Endometrium (tissue), 2 donors: ENCODE measurements around the gene NEK6.

Experiments
- FAIRE-seq: peaks from 2 replicates; lab custom pipeline; 2012; peaks lifted over from hg19 to GRCh38; lab: Jason Lieb, UNC
- donor health status: control.
- donor health status: control.

The NEK6 gene

DNA sequence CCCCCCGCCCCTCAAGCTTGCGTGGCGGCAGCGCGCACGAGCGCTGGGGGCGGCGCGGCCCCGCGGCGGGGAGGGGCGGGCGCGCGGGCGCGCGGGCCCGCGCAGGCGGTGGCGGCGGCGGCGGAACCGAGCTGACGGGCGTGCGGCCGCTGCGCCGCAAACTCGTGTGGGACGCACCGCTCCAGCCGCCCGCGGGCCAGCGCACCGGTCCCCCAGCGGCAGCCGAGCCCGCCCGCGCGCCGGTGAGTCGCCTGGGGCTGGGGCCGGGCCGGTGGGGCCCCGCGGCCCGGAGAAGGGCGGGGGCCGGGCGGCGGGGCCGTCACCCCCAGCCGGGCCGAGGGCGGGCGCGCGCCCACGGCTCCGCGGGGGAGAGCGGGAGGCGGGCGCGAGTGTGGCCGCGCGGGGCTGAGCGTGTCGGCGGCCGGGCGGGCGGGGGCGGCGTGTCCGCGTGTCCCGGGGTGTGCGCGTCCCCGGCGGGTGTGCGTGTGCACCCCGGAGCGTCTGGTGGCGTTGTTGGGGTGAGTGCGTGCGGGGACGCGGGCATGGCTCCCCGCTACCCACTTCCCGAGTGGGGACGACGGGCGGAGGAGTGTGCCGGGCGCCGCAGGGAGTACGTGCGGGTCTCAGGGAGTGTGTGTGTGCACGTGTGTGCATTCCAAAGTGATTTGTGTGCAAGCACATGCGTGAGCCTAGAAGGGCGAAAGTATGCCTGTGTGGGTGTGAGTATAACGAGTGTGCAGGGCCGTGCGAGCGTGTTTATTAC, at the start of gene NEK6:
Gene NEK6 (plus strand): TSS at position 106 of the 763 bp plus-strand sequence. CDS start 44,016 bp downstream, outside the sequence.
- no peak for FAIRE-seq

DNA sequence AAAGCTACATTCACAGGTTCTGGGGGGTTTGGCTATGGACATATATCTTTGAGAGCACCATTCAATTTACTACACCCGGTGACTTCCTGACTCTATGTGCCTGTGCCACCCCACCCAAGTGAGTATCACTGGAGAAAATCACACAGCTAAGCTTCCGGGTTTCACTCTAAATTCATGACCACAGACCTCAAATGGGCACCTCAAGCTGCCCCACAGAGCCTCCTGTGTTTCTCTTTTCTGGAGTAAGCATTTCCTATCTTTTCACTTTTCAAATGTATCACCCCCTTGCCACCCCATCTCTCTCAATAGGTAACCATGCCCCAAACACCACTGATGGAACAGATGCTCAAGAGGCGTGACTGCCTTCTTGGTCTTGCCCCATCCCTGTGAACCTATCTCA, 49.2 kb upstream of the NEK6 start:
- no peak for FAIRE-seq

DNA sequence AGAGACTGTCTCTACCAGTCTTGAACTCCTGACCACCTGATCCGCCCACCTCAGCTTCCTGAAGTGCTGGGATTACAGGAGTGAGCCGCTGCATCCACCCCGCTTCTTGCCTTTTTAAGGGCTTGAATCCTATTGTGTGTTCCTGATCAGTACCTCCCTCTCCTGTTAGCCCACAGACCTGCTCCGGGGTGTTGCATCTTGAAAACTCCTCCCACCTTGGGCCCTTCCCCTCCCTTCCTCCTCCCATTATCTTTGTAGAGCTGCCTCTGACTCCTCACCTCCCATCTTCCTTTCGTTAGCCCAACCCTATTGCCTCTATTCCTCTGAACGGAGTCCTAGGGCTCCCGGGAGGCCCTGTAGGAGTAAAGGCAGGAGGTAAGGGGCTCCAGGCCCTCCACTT, 48.5 kb upstream of the NEK6 start:
- no peak for FAIRE-seq

DNA sequence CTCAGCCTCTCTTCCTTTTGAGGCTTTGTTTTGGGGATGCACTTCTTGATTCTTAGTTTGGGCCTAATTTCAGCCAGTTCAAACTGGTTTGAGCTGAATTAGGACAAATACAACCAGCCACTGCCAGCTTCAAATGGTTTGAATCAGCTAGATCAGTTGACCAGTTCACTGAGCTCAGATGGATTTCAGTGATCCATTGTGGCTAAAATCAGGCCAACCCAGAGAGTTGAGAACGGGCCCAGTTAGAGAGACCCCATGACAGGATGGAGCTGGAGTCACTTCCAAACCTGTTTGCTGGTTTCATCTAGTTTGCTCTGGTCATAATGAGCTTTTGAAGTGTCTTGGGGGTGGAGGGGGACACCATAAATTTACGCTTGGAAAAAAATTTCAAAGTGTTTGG, 48.0 kb upstream of the NEK6 start:
- FAIRE-seq: no peak

DNA sequence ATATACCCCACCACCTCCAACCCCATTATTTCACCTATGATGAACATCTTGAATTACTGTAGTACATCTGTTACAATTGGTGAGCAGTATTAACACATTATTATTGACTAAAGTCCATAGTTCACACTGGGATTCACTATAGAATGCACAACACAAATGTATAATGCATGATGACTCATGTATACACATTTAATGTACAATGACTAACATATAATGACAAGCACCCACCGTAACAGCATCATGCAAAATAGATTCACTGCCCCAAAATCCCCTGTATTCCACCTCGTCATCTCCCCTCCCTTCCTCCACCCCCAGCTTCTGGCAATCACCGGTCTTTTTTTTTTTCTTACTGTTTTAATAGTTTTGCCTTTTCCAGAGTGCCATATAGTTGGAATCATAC, 47.1 kb upstream of the NEK6 start:
- FAIRE-seq: no peak

DNA sequence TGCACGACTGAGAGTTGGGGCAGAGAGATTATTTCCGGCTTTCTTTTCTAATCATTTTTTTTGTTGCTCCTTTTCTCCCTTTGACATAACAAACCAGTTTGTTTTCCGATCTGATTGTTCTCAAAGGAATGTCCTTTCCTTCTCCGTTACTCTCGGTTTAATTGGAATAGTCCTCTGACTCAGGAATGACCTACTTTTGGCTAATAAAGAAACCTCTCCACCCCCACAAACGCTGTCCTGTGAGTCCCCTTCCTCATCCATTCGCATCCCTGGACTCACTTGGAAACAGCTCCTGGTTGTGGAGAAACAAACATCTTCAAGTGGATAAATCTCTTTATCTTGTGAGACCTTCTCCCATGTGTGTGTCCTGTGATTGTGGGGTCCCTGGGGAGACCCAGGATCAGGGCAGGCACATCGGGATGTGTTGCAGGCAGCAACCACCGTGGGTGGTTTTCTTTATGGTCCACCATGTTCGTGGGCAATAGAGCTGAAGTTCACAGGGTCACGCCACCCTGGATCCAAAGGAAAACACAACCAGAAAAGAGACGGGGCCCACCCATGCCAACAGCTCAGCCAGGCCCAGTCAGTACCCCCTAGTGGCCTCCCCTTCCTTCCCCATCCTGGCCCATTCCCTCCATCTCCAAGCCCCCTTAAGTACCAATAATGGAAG, 45.2 kb upstream of the NEK6 start:
- FAIRE-seq: no peak

DNA sequence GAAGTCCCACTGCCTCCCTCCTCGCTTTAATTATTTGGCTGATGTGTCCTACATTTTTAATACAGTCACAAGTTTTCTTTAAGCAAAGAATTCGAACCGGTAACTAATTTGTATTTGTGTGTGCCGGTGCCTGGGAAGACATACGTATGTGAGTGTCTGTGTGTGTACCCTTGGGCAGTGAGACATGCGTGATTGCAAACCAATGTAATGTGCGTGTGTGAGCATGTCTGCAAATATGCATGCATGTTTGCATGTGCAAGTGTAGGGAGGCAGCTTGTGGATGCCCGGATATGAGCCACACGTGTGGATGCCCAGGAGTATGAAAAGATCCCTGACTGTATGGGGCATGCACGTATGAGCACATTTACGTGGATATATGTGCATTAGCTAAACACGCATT, 44.4 kb upstream of the NEK6 start:
- no peak for FAIRE-seq

DNA sequence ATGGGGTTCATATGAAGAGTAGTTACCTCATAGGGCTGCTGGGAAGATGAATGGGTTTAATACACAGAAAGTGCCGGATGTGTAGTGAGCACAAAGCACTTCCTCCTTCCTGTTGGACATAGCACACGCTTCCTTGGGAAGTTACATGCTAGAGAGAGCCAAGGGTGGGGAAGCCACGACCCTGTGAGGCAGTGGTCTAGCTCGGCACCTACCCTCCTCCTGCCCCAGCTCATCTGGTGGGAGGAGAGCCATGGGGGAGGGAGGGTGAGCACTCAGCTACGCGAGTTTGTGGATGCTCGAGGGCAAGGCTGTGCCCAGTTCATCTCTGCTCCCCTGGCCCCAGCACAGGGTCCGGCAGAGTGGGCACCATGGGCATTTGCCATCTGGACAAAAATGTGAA, 43.6 kb upstream of the NEK6 start:
- no peak for FAIRE-seq

DNA sequence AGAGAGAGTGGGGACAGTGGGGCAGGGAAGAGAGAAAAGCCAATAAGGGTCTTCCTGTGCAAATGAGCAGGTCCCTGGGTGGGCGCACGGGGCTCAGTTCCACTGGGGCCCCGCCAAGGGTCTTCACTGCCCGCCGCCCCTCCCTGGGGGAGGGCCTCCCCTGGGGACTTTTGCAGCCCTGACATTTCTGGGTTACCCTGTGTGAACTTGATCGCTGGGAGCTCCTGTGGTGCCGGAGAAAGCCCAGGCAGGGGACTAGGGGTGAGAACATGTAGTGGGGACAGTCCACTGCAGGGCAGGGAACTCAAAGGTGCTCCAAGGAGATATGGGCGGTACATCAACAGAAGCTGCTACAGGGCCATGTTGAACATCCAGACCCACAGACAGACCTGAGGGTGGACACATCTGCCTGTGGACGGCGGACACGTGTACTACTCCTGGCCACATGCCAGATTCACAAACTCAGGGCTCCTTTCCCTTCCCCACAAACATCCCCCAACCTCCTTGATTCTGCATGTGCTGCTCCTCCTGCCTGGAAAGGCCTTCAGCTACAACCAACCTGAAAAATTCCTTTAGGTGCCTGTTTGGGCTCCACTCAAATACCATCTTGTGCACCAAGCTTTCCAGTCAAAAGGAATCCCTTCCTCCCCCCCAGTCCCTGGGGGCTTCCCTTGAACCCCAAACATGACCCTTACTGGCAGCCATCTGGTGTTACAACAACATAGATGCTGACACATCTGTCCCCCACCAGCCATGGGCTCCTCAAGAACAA, 43.0 kb upstream of the NEK6 start:
- no peak for FAIRE-seq

DNA sequence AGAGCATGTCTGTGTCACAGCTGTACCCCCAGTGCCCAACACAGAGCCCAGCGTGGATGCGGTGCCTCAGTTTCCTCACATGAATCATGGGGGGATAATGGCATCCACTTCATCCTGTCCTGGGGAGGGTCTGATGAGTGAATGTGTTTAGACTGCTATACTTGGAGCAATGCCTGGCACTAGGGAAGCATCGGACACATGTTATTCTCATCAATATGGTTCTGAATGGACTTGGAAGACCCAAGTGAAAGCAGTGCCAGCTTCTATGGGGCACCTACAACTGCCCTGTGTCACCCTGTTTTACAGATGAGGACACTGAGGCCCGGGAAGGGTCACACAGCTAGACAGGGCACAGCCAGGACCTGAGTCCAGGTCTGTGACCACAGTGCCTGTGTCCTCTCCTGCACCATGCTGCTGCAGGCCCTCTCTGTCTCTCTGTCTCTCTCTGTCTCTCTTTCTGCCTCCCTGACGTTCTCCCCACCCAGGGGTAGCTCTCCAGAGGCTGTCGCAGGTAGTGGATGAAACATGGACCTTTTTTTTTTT, 42.3 kb upstream of the NEK6 start:
- no peak for FAIRE-seq

DNA sequence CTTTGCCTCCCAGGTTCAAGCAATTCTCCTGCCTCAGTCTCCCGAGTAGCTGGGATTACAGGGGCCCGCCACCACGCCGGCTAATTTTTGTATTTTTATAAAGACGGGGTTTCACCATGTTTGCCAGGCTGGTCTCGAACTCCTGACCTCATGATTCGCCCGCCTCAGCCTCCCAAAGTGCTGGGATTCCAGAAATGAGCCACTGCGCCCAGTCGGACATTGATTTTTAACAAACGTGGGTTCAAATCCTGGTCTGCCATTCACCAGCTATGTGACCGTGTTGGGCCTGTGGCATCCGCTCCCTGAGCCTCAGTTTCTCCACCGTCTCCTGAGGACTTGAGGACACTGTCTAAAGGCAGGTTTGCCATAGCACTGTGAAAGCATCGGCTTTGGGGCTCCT, 41.8 kb upstream of the NEK6 start:
- no peak for FAIRE-seq

DNA sequence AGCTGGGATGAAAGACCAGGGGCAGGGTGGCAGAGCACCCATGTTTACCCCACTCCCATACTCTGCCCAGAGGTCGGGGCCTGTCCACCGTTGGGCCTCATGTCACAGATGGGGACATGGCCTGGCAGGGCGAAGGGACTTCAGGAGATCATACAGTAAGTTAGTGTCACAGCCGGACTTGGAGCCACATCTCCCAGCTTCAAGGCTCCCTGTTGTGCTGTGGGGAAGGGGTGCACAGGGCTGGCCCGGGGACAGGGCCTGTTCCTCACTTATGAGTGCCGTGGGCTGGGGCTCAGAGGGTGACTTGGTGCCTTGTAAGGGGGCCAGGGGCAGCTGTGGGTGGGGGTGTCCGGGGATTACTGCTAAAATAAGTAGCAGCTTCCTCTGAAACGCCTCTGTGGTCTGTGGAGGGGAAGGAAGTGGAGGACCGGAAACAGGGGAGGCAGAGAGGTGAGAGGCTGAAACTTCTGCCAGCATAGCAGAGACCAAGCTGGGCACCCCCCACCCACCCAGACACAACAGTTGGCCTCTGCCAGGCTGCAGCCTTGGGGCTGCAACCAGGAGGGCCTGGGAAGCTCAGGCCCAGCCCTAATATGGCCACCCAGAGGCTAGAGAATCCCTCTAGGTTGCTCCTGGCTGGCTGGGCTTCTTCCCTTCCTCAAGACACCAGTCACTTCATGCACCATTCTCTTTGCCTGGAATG, 41.1 kb upstream of the NEK6 start:
- FAIRE-seq: no peak

DNA sequence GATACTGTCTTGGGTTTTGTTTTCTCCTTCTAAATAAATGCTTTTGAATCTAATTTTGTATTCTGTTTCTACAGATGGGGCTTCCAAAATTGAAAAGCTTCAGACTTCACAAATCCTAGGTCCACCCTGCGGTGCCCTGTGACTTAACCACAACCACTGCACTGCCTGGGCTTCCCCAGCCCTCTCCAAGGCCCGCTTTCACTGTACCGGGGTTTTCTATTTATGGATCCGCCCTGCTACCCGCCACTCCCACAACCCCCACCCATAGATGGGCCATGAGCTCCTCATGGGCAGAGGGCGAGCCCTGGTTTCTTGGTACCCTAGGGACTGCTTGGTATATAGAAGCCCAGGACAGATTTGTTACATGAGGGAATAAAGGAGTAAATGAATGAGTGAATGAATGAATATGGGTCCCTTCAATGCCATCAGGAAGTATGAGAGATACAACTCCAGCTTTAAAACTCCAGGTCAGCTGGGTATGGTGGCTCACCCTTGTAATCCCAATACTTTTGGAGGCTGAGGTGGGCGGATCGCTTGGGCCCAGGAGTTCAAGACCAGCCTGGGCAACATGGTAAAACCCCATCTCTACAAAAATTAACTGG, 39.8 kb upstream of the NEK6 start:
- no peak for FAIRE-seq

DNA sequence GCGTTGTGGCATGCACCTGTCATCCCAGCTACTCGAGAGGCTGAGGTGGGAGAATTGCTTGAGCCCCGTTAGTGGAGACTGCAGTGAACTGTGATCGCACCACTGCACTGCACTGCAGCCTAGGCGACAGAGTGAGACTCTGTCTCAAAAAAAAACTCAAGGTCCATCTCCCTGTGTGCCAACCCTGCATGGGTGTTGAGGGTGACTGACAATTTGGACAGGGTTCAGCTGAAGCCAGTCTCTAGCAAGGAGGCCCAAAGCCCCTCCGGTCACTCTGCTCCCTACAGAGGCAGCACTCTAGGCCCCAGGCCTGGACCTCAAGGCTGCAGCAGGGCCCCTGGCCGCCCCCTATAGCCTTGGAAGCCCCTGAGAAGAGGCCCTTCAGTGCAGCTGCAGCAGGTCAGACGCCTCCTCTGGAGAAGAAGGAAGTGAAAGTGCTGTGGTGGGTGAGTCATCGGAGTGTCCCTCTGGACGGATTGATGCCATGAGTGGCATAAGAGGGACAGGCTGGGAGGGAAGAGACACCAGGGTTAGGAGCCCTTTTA, 39.2 kb upstream of the NEK6 start:
- no peak for FAIRE-seq

DNA sequence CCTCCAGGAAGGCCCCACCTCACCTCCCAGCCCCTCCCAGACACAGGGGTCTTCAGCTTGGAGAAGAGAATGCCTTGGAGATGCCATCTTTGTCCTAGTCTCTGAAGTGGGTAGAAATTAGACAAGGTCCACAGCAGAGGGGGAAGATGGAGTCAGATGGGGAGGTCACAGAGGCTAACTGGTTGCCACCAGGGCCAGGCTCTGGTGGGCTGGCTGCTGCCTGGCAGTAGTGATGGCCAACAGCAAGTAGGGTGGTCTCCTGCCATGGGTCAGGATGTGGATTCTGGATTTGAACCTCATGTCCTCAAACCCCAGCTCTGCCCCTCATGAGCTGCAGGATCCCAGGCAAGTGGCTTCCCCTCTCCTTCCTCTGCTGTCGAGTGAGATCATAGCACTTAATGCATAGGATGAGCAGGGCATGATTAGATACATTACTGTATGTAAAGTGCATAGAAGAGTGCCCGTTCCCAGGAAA, 38.7 kb upstream of the NEK6 start:
- FAIRE-seq: no peak

DNA sequence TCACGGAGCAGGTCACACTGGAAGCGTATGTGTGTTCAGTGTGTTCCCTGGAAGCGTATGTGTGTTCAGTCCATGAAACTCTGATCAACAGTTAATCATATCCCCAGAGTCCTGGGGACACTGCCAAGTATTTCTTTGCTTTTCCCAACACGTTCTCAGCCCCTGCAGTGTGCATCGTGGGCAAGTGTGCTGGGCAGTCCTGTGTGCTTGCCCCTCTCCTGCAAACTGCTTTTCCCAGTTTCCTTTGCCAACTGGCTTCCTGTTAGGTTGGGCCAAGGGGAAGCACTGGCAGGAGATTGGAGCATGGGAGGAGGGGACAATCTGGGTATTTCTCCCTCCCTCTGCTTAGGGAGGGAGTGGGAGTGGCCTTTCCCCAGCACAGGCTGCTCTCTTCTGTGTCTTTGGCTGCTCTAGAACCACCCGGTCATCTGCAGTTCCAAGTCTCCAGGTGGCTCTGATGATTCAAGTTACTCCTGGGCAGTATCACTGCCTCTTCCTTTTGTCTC, 36.8 kb upstream of the NEK6 start:
- FAIRE-seq: no peak

DNA sequence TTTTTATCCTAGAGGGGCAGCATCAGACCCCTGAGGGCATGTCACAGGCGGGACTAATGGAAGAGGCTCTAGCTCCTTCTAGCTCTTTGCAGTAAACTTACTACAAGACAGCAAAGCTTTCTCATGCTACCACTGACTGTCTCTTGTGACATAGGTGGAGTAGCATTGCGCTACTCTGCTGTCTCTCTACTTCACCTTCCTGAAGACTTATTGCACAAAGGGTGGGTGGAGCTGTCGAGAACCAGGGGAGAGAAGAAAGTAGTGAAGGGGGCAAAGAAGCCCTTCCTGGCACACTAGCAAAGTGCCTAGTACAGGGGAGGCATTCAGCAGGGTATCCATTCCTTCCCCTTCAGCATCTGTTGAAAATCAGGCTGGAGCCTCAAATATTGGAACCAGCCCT, 36.1 kb upstream of the NEK6 start:
- no peak for FAIRE-seq

DNA sequence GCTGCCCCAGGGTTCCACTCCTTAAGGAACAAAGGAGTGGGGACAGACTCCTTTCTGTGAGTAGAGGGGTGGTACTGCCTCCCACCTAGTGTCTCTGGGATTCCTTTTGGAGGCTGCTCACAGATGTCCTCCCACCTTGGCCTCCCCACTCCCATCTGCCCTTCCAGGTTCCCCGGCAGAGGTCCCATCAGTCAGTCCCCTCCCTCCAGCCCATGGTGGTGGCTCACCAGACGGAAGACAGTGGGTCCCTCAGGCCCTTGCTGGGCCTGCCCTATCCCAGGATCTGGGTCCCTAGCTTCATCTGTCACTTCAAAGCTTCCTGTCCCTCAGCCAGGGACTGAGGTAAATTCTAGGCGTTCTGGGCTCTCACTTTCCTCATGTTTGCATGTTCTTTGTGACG, 35.6 kb upstream of the NEK6 start:
- no peak for FAIRE-seq

DNA sequence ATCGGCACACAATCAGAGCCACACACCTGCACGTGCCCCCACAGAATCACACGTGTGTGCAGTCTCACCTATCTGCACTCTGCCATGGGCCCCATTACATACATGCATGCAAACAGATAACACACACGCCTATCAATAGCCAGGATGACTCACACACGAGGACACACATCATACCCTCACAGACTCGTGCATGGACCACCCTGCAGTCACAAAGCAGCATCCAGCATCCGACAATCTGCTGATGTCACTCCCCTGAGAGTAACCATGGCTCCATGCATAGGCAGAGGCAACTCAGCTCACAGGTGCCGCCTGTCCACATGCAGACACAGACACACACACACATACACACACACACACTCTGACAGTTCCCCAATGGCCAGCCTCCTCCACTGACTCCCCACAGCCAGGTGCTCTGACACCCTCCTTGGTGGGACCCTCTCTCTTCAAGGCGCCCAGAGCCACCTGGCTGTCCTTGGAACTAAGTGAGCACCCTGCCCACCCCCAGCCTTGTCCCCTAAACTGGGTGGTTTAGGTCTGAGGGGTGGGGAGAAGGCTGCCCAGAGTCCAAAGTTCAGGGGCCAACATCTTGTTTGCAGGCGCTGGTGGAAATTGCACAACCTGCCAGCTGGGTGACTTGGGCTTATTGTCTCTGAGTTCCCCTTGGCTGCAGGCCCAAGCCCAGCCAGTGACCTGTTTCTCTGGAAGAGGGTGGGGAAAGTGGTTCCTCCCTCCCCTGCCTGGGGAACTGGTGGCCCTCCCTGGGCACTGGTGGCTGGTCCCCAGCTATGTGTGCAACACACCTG, 34.6 kb upstream of the NEK6 start:
- no peak for FAIRE-seq

DNA sequence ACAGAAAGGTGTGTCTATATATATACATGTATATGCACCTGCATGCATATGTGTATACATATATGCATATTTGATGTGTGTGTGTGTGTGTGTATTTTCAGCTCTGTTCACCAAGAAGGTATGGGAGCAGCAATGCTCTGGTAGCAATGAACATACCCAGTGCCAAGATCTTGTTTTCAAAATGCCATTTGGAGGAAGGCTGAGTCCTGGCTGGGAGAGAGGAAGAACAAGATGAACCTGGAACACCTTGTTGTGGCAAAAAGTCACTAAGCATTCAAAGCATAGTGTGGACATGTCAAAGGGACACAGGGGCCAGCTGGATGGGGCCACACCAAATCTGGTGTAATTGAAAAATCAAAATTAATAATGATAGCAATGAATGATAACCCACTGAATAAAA, 31.8 kb upstream of the NEK6 start:
- no peak for FAIRE-seq
